HL-60 (cell line): ENCODE data around the gene STIM2.

Source experiments
- DNase-seq, 2 experiments: peaks; one replicate each; pipeline ENCODE4 v3.0.0-alpha.2; 2010 to 2020; ENCODE audit warnings: low read depth in 1 of 2, low spot score in 1 of 2
- H3K27ac ChIP-seq: fragments of 250-450 bp; sonication (Bioruptor Pico); replicated peaks from 2 replicates; pipeline ENCODE4 v1.5.1; 2020; ENCODE audit warnings: mild to moderate bottlenecking, moderate library complexity
- H3K27me3 ChIP-seq: fragments of 250-450 bp; sonication (Bioruptor Pico); 2 replicates; pipeline ENCODE4 v1.5.1; 2021; ENCODE audit warnings: mild to moderate bottlenecking, moderate library complexity; ENCODE audit not compliant: insufficient read depth, poor library complexity, severe bottlenecking
- H3K4me3 ChIP-seq: replicated peaks from 2 replicates; pipeline ENCODE4 v1.5.1; 2011; ENCODE audit warnings: mild to moderate bottlenecking, control low read depth, low read length; ENCODE audit not compliant: insufficient read depth
- CTCF ChIP-seq: IDR thresholded peaks from one replicate; pipeline ENCODE4 v1.5.1; 2011; ENCODE audit warnings: low read length, control low read depth, inconsistent platforms; ENCODE audit not compliant: insufficient read depth
- GABPA ChIP-seq: IDR thresholded peaks from 2 replicates; pipeline ENCODE4 v1.6.1; 2012; ENCODE audit warnings: low read depth
- POLR2AphosphoS5 ChIP-seq: IDR thresholded peaks from 2 replicates; pipeline ENCODE4 v1.6.1; 2012; ENCODE audit warnings: low read depth
- SPI1 ChIP-seq: IDR thresholded peaks from 2 replicates; pipeline ENCODE4 v1.6.1; 2012; ENCODE audit warnings: low read depth, mild to moderate bottlenecking, borderline replicate concordance
- TF ChIP-seq, protein P1 (sequence below): IDR thresholded peaks from 2 replicates; pipeline ENCODE4 v1.6.1; 2012; ENCODE audit warnings: low read depth; ENCODE audit not compliant: insufficient replicate concordance

The STIM2 gene

GRCh38 chr4:26862381-26862915 lies 1.8 kb downstream of the STIM2 start:
- TF ChIP-seq, protein P1, sequence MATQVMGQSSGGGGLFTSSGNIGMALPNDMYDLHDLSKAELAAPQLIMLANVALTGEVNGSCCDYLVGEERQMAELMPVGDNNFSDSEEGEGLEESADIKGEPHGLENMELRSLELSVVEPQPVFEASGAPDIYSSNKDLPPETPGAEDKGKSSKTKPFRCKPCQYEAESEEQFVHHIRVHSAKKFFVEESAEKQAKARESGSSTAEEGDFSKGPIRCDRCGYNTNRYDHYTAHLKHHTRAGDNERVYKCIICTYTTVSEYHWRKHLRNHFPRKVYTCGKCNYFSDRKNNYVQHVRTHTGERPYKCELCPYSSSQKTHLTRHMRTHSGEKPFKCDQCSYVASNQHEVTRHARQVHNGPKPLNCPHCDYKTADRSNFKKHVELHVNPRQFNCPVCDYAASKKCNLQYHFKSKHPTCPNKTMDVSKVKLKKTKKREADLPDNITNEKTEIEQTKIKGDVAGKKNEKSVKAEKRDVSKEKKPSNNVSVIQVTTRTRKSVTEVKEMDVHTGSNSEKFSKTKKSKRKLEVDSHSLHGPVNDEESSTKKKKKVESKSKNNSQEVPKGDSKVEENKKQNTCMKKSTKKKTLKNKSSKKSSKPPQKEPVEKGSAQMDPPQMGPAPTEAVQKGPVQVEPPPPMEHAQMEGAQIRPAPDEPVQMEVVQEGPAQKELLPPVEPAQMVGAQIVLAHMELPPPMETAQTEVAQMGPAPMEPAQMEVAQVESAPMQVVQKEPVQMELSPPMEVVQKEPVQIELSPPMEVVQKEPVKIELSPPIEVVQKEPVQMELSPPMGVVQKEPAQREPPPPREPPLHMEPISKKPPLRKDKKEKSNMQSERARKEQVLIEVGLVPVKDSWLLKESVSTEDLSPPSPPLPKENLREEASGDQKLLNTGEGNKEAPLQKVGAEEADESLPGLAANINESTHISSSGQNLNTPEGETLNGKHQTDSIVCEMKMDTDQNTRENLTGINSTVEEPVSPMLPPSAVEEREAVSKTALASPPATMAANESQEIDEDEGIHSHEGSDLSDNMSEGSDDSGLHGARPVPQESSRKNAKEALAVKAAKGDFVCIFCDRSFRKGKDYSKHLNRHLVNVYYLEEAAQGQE = no peak
- TF ChIP-seq SPI1 (no peak), POLR2AphosphoS5 (no peak), GABPA (no peak)
- DNase-seq = no peak
- H3K27me3 ChIP-seq = no peaks in the 10 kb centered on the region
- no peak overlapping the region for H3K27ac ChIP-seq
- peak overlapping the region; percentile 68 for H3K4me3 ChIP-seq

- H3K27me3 ChIP-seq = no peaks in the 10 kb centered on the region
- no peak for DNase-seq
- no peak overlapping the region for H3K4me3 ChIP-seq
- no peak for TF ChIP-seq CTCF
- no peak overlapping the region for H3K27ac ChIP-seq
Measured at GRCh38 chr4:26863512-26863911, 2.9 kb downstream of the STIM2 start.

DNA sequence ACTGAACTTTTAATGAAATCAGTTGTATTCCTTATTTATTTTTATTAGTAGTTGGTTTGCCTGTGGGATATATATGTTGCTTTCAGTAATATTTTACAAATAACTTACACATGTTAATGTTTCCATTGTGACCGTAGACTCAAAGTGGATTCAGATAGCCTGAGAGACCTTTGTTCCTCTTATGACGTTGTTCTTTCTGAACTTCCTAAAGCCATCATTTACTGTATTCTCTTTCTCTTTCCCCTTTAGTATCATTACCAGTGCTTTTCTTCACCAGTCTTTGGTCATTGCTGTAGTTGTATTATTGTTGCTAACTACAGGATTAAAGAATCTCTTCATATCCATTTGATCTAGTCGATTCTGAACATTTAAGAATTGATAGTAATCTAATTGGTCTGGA lies 4.3 kb downstream of the STIM2 start:
- H3K27me3 ChIP-seq = no peaks in the 10 kb centered on the region
- no peak for TF ChIP-seq GABPA
- no peak for TF ChIP-seq CTCF
- TF ChIP-seq POLR2AphosphoS5 = no peak
- TF ChIP-seq SPI1 = no peak
- TF ChIP-seq, protein P1 = no peak
- DNase-seq = no peak
- no peak overlapping the region for H3K27ac ChIP-seq
- no peak overlapping the region for H3K4me3 ChIP-seq

DNA sequence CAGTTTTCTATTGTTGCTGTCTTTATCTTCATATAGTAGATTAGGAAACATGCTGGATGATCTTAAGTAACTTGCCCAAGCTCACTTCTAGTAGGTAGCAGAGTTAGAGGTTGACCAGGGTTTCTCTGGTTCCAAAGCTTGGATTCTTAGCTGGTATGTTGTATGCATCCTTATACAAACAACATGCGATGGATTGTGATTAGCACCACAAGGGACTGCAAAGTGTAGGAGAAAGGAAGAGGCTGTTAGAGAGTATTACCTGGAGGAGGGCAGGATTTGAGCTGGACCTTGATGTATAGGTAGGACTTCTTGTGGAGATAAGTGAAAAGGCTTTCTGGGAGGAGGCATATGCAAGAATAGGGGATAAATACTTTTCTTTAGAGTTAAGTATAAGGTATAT lies 5.6 kb downstream of the STIM2 start:
- no peak for DNase-seq
- no peak overlapping the region for H3K4me3 ChIP-seq
- no peaks in the 10 kb centered on the region for H3K27me3 ChIP-seq
- TF ChIP-seq GABPA (no peak), POLR2AphosphoS5 (no peak), SPI1 (no peak), CTCF (no peak)
- TF ChIP-seq, protein P1 = no peak
- no peak overlapping the region for H3K27ac ChIP-seq
